Breast epithelium (tissue), 4 donors: Measurements from ENCODE around the gene SAFB2. TPM values are rescaled to one million over a fixed set of nuclear protein-coding genes. Genes with fewer than 3 reads are reported as not detected.

Experiments used
- DNase-seq, 2 donors: peaks; one replicate each; pipeline ENCODE4 v3.0.0-alpha.2; 2019; ENCODE audit warnings: low spot score in 2 of 2
- H3K27ac ChIP-seq, 2 donors: fragments of 200-600 bp; sonication (generic) in 1 of 2; one replicate each; pipeline ENCODE4 v1.5.1; 2016 to 2019; ENCODE audit warnings: mild to moderate bottlenecking in 1 of 2
- H3K27me3 ChIP-seq, 2 donors: fragments of 200-600 bp; sonication (generic) in 1 of 2; one replicate each; pipeline versions ENCODE4 v1.5.1 to v1.6.0; 2017 to 2019; ENCODE audit warnings: control low read depth in 1 of 2, mild to moderate bottlenecking in 1 of 2
- H3K36me3 ChIP-seq: fragments of 200-600 bp; one replicate; pipeline ENCODE4 v1.5.1; 2019
- H3K4me1 ChIP-seq, 2 donors: fragments of 200-600 bp; sonication (generic); one replicate each; pipeline ENCODE4 v1.5.1; 2016 to 2019; ENCODE audit warnings: control low read depth in 1 of 2
- H3K4me3 ChIP-seq, 3 donors: fragments of 200-600 bp; sonication (generic); 1 replicate in 2 of 3; 2 replicates in 1 of 3; pipeline ENCODE4 v1.5.1; 2016 to 2019; ENCODE audit warnings: mild to moderate bottlenecking in 3 of 3, moderate library complexity in 2 of 3
- H3K9me3 ChIP-seq, 2 donors: fragments of 200-600 bp; sonication (generic) in 1 of 2; one replicate each; pipeline ENCODE4 v1.5.1; 2016 to 2019; ENCODE audit warnings: control low read depth in 1 of 2
- CTCF ChIP-seq, 3 donors: fragments of 450-650 bp; IDR thresholded peaks; one replicate each; pipeline ENCODE4 v1.5.1; 2016 to 2017; ENCODE audit warnings: antibody characterized with exemption in 3 of 3, mild to moderate bottlenecking in 3 of 3, moderate library complexity in 3 of 3
- POLR2A ChIP-seq: fragments of 450-650 bp; IDR thresholded peaks from one replicate; pipeline ENCODE4 v1.6.1; 2016; ENCODE audit warnings: antibody characterized with exemption, mild to moderate bottlenecking, moderate library complexity
- POLR2AphosphoS5 ChIP-seq, 3 donors: sonication (generic); formaldehyde crosslinking; IDR thresholded peaks; one replicate each; pipeline ENCODE4 v1.6.1; 2017; ENCODE audit warnings: antibody characterized with exemption in 3 of 3
- intact Hi-C: fragments of 100-400 bp; cut with DNase I; formaldehyde crosslinking; loops from one replicate; pipeline ENCODE4 v1.15.1; 2023; ENCODE audit warnings: low total_unique reads
- total RNA-seq, 3 donors: library from RNA; depleted of rRNA; stranded (reverse); fragments of >200 nt; gene quantifications; one replicate each; pipeline ENCODE4 v1.1.0, GENCODE V29; 2016

SAFB2 gene
- total RNA-seq, 3 donors from 2014 or later = 46.4 to 68.8 (median 62.1) TPM

- no peaks in the 10 kb centered on the region for H3K9me3 ChIP-seq
- no peak overlapping the region for H3K4me3 ChIP-seq
- TF ChIP-seq POLR2A (no peak), POLR2AphosphoS5 (IDR thresholded peaks at IDR 0.05) (no peak), CTCF (IDR thresholded peaks at IDR 0.05) (no peak)
- H3K36me3 ChIP-seq = peaks cover 10% of the 10 kb centered on the region
- intact Hi-C loops = no loop called here
- no peaks in the 10 kb centered on the region for H3K4me1 ChIP-seq
- DNase-seq = no peak
- H3K27me3 ChIP-seq = no peaks in the 10 kb centered on the region
- H3K27ac ChIP-seq = no peak overlapping the region
Observed at GRCh38 chr19:5666921-5667610, 44.5 kb upstream of the SAFB2 start.

GRCh38 chr19:5665781-5666513 lies 43.4 kb upstream of the SAFB2 start:
- H3K4me3 ChIP-seq = no peak overlapping the region
- intact Hi-C loops = no loop called here
- DNase-seq = no peak
- no peaks in the 10 kb centered on the region for H3K4me1 ChIP-seq
- TF ChIP-seq POLR2A = no peak
- TF ChIP-seq POLR2AphosphoS5 (IDR thresholded peaks at IDR 0.05) = no peak
- H3K9me3 ChIP-seq = no peaks in the 10 kb centered on the region
- peaks cover 10% of the 10 kb centered on the region for H3K36me3 ChIP-seq
- H3K27ac ChIP-seq = no peak overlapping the region
- H3K27me3 ChIP-seq = no peaks in the 10 kb centered on the region

- Histone ChIP-seq H3K4me1 (no peaks in the 10 kb centered on the region), H3K27ac (no peak overlapping the region), H3K9me3 (no peaks in the 10 kb centered on the region), H3K4me3 (no peak overlapping the region), H3K36me3 (peaks cover 10% of the 10 kb centered on the region), H3K27me3 (no peaks in the 10 kb centered on the region)
- TF ChIP-seq POLR2A = no peak
- TF ChIP-seq POLR2AphosphoS5 (IDR thresholded peaks at IDR 0.05) = no peak
- no peak for TF ChIP-seq CTCF (IDR thresholded peaks at IDR 0.05)
- DNase-seq = no peak
- intact Hi-C loops = no loop called here
Observed at GRCh38 chr19:5664515-5664914, 41.9 kb upstream of the SAFB2 start.

GRCh38 chr19:5663904-5664303 lies 41.3 kb upstream of the SAFB2 start:
- no peak overlapping the region for H3K27ac ChIP-seq
- intact Hi-C loops = no loop called here
- H3K4me3 ChIP-seq = no peak overlapping the region
- no peaks in the 10 kb centered on the region for H3K4me1 ChIP-seq
- H3K27me3 ChIP-seq = no peaks in the 10 kb centered on the region
- no peaks in the 10 kb centered on the region for H3K9me3 ChIP-seq
- TF ChIP-seq POLR2AphosphoS5 (IDR thresholded peaks at IDR 0.05) = no peak
- TF ChIP-seq POLR2A = no peak
- TF ChIP-seq CTCF (IDR thresholded peaks at IDR 0.05) = no peak
- no peak for DNase-seq
- H3K36me3 ChIP-seq = peaks cover 10% of the 10 kb centered on the region

GRCh38 chr19:5661483-5661882 lies 38.9 kb upstream of the SAFB2 start:
- intact Hi-C loops = no loop called here

GRCh38 chr19:5655412-5655811 lies 32.8 kb upstream of the SAFB2 start:
- Histone ChIP-seq H3K36me3 (peaks cover 9% of the 10 kb centered on the region), H3K4me1 (no peaks in the 10 kb centered on the region), H3K27ac (no peak overlapping the region), H3K27me3 (no peaks in the 10 kb centered on the region), H3K9me3 (no peaks in the 10 kb centered on the region), H3K4me3 (no peak overlapping the region)
- intact Hi-C loops = no loop called here
- DNase-seq = no peak
- no peak for TF ChIP-seq CTCF (IDR thresholded peaks at IDR 0.05)
- no peak for TF ChIP-seq POLR2AphosphoS5 (IDR thresholded peaks at IDR 0.05)
- no peak for TF ChIP-seq POLR2A

More at GRCh38 chr19:5661483-5661882, 38.9 kb upstream of the SAFB2 start:
- no peaks in the 10 kb centered on the region for H3K9me3 ChIP-seq
- no peaks in the 10 kb centered on the region for H3K4me1 ChIP-seq
- no peak for TF ChIP-seq POLR2A
- H3K4me3 ChIP-seq = no peak overlapping the region
- H3K27me3 ChIP-seq = no peaks in the 10 kb centered on the region
- no peak overlapping the region for H3K27ac ChIP-seq
- peaks cover 15% of the 10 kb centered on the region for H3K36me3 ChIP-seq
- DNase-seq = no peak
